Fibroblast of skin of right biceps (primary cell): Measurements from ENCODE around the gene CCR7.

Experiments
- DNase-seq: peaks from one replicate; pipeline ENCODE4 v3.0.0-alpha.2; 2013

Gene CCR7

GRCh38 chr17:40533896-40534295 lies 31.4 kb downstream of the CCR7 start:
- DNase-seq = no peak

GRCh38 chr17:40532520-40533253 lies 32.6 kb downstream of the CCR7 start:
- no peak for DNase-seq

- DNase-seq = no peak
Measured at GRCh38 chr17:40531051-40531991, 34.0 kb downstream of the CCR7 start.

GRCh38 chr17:40530531-40530994 lies 34.7 kb downstream of the CCR7 start:
- no peak for DNase-seq

GRCh38 chr17:40529991-40530390 lies 35.3 kb downstream of the CCR7 start:
- DNase-seq = no peak

- no peak for DNase-seq
Measured at GRCh38 chr17:40528692-40529417, 36.4 kb downstream of the CCR7 start.

- no peak for DNase-seq
Measured at GRCh38 chr17:40526668-40527067, 38.6 kb downstream of the CCR7 start.

GRCh38 chr17:40525294-40525693 lies 40.0 kb downstream of the CCR7 start:
- DNase-seq = no peak

GRCh38 chr17:40524243-40524965 lies 40.9 kb downstream of the CCR7 start:
- no peak for DNase-seq

- no peak for DNase-seq
Measured at GRCh38 chr17:40522961-40523310, 42.3 kb downstream of the CCR7 start.

GRCh38 chr17:40522250-40522960 lies 42.9 kb downstream of the CCR7 start:
- no peak for DNase-seq

GRCh38 chr17:40520991-40521453 lies 44.2 kb downstream of the CCR7 start:
- no peak for DNase-seq

- DNase-seq = no peak
Measured at GRCh38 chr17:40519089-40519775, 46.0 kb downstream of the CCR7 start.

- peak; percentile 42 for DNase-seq
Measured at GRCh38 chr17:40518401-40519088, 46.7 kb downstream of the CCR7 start.

- DNase-seq = no peak
Measured at GRCh38 chr17:40517981-40518380, 47.3 kb downstream of the CCR7 start.

- DNase-seq = no peak
Measured at GRCh38 chr17:40517286-40517662, 48.0 kb downstream of the CCR7 start.

GRCh38 chr17:40516581-40517285 lies 48.5 kb downstream of the CCR7 start:
- peak; percentile 62 for DNase-seq

- no peak for DNase-seq
Measured at GRCh38 chr17:40515491-40516041, 49.7 kb downstream of the CCR7 start.

- no peak for DNase-seq
Measured at GRCh38 chr17:40515011-40515410, 50.3 kb downstream of the CCR7 start.
